NCI-H128 (cell line): ENCODE measurements around the gene RANBP17.
"Not testable (repeated sequence)": the region's sequence is repeated elsewhere in the genome, so short reads cannot be mapped to it uniquely, and the experiment has no call there.

Experiments used
- DNase-seq: peaks from one replicate; lab custom pipeline; 2025; ENCODE audit not compliant: unreplicated experiment; lab: John Stamatoyannopoulos, UW

Gene RANBP17

DNA sequence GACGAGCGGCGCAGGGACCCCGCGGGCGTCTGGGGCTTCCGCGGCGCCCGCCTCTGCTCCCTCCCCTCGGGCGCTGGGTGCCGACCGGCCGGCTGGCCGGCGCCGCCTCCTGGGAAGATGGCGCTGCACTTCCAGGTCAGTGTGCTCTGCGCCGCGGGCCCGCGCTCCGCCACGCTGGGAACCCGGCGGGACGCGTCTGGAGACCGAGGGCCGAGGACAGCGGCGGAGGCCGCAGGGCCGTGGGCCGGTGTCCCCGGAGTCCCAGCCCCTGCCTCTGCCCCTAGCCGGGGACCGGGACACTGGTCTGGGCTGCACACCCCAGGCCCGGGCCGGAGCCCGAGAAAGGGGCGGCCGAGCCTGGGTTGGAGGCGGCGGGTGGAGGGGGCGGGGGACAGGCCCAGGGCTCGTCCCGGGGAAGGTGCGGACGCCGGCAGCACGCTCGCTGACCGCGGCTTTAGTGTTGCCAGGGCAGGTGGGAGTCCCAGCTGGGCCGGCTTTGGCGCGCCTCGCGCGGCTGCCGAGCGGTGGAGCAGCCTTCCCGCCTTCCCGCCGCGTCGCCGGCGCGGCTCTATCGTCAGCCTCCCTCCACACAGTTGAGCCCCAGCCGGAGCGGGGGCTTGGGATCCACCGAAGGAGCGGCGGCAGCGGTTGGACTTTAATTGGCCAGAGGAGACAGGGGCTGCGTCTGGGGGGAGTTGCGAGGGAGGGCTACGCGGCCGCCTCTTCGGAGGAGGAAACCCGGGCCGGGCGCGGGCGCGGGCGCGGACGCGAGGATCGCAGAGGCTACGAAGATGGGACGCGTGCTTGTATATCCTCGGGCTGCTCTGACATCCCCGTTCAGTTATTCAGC lies at the start of gene RANBP17:
Gene RANBP17, plus strand, starts transcription at position 102 of the 850 bp plus-strand sequence.
- DNase-seq: no peak

DNA sequence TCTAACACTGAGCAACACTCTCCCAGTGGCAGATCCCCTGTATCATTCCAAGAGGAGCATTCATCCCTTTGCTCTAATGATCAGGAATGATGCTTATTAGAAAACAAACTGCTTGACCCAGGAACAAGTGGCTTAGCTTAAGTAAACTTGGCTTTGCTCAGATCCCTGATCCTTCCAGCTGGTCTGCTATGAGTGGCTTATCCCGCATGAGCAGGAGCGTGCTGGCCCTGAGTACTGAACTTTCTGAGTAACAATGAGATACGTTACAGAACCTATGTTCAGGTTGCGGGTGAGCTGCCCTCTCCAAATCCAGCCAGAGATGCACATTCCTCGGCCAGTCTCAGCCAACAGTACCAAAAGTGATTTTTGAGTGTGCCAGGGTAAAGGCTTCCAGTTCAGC lies 48.6 kb upstream of the RANBP17 start:
- no peak for DNase-seq

DNA sequence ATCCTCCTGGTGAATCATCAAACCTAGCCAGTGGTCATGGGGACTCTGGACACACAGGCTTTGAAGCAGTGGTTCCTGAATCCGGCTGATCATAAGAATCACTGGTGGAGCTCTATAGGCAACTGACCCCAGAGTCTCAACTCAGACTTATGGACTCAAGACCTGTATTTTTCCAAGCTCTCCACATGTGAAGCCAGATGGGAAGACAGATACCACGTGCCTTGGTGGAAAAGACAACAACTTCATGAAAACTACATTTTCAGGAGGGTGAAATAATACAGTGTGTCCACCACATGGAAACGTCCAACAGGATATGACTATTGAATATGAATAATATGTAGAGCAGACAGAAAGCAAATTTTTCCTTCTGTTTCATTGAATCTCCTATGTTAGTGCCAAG lies 44.6 kb upstream of the RANBP17 start:
- no peak for DNase-seq

DNA sequence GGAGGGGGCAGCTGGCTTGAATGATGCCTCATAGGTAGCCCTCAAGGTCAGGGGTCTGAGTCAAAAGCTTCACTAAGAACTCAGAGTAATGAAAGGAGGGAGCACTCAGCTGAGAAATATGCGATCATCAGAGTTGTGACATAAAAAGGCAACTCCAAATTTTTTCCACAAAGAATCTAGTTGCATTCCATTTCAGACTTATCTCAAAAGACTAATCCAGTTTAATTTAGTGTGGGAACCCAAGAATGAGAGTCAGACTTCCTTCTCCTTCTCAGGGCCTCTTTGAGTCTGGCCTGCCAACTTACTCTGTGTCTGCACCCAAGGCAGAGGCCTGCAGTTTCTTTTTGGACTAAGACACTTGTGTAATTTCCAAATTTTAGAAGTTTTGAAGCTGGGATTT lies 43.6 kb upstream of the RANBP17 start:
- no peak for DNase-seq

DNA sequence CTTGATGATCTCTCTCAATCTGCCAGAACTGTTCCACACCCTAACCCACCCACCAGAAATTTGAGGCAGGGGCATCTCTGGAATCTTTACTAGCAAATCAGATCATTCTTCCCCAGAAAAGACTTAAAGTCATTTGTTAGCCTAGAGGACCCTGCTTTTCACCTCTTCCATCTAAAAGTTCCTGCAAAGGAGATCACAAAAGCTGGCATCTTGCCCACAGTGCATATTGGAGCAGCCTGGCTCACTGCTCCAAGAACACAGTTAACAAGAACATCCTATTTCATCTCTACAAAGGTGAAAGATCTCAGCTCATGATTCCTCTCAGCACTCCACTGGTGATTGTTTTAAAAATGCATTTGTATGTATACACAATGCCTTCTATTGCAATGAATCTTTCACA lies 42.0 kb upstream of the RANBP17 start:
- no peak for DNase-seq

DNA sequence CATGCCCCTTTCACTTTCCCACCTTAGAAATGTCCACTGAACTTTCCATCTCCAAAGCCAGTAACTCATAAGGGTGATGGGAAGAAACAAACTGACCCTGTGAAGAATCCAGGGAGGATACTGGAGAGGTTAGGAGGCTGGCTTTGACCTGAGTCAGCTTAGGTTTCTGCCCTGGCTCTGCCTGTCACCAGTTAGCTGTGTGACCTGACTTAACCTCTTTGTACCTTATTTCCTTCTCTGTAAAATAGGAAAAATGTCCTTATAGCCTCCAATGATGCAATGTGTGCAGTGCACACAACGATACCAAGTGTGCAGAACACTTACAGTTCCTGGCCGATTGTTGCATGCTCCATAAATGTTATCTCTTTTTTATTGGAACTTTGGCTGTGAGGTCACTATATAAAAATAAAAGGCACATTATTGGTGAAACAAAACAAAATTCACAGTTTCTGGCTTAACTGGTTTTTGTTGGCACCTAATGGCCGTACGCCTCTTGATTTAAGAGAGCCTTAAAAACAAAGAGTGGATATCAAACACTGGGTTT lies 40.5 kb upstream of the RANBP17 start:
- DNase-seq: no peak

- DNase-seq: no peak
Measured at GRCh38 chr5:170826117-170826516, 35.7 kb upstream of the RANBP17 start.

DNA sequence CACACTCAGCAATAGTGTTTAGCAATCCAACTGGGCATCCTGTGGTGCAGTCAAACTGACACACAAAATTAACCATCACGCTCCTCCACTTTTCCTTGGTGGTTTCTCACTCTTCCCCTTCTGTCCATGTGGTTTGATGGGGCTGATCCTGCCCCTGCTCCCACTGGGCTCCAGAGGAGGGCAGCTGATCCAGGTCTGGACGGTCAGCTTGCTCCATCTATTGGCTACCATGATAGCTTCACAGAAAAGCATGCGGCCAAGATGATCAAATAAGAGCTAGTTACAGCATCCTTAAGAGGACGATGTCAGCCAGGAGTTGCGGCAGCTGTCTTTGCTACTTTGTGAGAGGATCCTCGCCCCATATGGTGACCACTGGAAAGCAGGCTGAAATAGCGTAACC lies 29.6 kb upstream of the RANBP17 start:
- no peak for DNase-seq

GRCh38 chr5:170833981-170834380 lies 27.8 kb upstream of the RANBP17 start:
- DNase-seq: not testable (repeated sequence)

GRCh38 chr5:170836226-170836625 lies 25.6 kb upstream of the RANBP17 start:
- no peak for DNase-seq

DNA sequence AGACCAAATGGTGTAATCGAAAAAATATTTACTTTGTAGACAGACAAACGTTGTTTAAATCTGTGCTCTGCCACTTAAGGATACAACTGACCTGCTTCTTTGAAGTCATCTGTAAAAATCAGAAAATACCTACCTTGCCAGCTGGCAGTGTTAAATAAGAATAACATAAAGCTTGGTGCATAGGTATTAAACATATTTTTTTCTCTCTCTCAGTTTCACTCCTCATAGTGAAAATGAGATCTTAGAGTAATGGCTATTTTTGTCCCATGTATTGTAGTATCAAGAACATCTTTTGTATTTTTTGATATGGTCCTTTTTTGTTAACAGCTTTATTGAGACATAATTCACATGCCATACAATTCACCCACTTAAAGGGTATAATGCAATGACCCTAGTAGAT lies 17.9 kb upstream of the RANBP17 start:
- no peak for DNase-seq

DNA sequence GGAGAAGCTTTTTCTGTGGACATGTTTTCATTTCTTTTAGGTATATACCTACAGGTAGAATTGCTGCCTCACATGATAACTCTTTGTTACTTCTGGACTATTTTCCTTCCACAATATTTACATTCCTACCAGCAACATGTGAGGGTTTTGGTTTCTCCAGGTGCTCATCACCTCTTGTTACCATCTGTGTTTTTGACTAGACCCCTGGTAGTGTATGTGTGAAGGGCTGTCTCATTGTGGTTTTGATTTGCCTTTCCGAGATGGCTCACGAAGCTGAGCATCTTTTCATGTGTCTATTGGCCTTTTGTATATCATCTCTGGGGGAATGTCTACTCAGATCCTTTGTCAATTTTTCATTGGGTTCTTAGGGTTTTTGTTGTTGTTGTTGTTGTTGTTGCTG lies 17.2 kb upstream of the RANBP17 start:
- no peak for DNase-seq

DNA sequence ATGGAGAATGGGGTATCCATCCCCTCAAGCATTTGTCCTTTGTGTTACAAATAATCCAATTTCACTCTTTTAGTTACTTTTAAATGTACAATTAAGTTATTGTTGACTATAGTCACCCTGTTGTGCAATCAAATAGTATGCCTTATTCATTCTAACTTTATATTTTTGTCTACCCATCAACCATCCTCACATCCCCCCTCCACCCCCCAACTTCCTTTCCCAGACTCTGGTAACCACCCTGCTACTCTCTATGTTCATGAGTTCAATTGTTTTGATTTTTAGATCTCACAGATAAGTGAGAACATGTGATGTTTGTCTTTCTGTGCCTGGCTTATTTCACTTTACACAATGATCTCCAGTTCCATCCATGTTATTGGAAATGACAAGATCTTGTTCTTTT lies 15.4 kb upstream of the RANBP17 start:
- no peak for DNase-seq

DNA sequence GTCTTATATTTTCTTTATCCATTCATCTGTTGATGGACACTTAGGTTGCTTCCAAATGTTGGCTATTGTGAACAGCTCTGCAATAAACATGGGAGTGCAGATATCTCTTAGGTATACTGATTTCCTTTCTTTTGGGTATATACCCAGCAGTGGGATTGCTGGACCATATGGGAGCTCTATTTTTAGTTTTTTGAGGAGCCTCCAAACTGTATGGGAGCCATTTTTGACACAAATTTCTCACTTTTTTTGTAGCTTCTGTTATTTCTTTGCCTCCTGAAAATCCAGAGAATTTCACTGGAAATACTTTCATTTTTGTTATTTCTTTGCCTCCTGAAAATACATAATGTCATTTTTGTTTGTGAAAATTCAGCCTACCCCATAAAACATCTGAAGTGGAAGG lies 15.0 kb upstream of the RANBP17 start:
- DNase-seq: no peak

GRCh38 chr5:170848033-170848432 lies 13.8 kb upstream of the RANBP17 start:
- DNase-seq: no peak

- no peak for DNase-seq
Measured at GRCh38 chr5:170849374-170849773, 12.4 kb upstream of the RANBP17 start.

GRCh38 chr5:170854566-170854965 lies 7.3 kb upstream of the RANBP17 start:
- DNase-seq: no peak

- no peak for DNase-seq
Measured at GRCh38 chr5:170857066-170857465, 4.8 kb upstream of the RANBP17 start.

GRCh38 chr5:170860415-170860814 lies 1.4 kb upstream of the RANBP17 start:
- no peak for DNase-seq

DNA sequence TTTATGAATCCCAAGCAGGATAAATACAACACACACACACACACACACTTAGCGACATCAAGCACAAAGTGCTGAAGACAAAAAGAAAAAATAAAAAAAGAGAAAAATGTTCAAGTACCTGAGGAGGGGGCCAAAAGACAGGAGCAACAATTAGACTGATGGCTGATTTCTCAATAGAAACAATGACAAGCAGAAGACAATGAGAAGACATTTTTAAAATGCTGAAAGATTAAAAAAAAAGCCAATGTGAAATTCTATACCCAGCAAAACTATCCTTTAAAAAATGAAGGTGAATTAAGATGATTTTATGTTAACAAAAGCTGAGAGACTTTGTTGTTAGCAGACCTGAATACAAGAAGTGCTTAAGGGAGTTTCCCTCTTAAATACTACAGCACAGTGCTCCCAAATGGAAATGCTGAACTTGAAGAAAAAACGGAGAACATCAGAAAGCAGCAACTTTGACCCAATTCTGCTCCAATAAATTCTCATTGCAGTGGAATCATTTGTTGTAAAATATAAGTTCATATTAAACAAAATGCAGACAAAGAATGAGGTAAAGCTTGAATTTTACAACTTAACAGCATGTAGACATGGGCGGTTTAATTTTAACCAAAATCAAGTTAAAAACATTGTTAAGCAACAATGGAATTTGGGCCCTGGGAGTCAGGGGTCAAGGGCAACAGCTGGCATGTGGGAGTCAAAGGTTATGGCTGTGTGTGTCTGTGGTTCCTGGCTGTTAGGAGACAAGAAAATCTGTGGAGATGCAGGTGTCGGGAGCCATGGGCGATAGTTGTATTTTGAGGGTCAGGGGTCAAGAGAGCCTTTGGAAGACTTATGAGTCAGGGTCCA lies 776 bp upstream of the RANBP17 start:
- DNase-seq: no peak

- DNase-seq: no peak
Measured at GRCh38 chr5:170861667-170861916, 226 bp upstream of the RANBP17 start.

- no peak for DNase-seq
Measured at GRCh38 chr5:170863646-170864045, 1.8 kb downstream of the RANBP17 start.
